A549 (cell line): ENCODE data around the gene FMNL2. TPM values are rescaled to one million over a fixed set of nuclear protein-coding genes. Genes with fewer than 3 reads are reported as not detected.

Source experiments
- ATAC-seq, 2 experiments: fragments of 200-7000 bp in 1 of 2; fragments of >200 bp in 1 of 2; cut with Nextera tagmentation in 1 of 2; cut with Tn5 transposase in 1 of 2; 3 replicates each; pipeline versions ENCODE4 v1.8.0 to v1.9.1; 2018 to 2020; ENCODE audit warnings: mild to moderate bottlenecking in 1 of 2, moderate library complexity in 1 of 2
- CTCF ChIA-PET: fragments of 300-600 bp; sonication (Branson Sonifier 250); formaldehyde crosslinking; extraction: SDS; loops from one replicate; lab custom pipeline; 2021; ENCODE audit warnings: antibody characterized with exemption, inconsistent platforms; lab: Yijun Ruan, JAX
- POLR2A ChIA-PET: fragments of 350-600 bp; formaldehyde crosslinking; extraction: SDS; loops from one replicate; lab custom pipeline; 2021; ENCODE audit warnings: antibody characterized with exemption, inconsistent platforms; lab: Yijun Ruan, JAX
- DNase-seq, 2 experiments: peaks; one replicate each; pipeline versions ENCODE4 v3.0.0 to v3.0.0-alpha.2; 2011 to 2016; ENCODE audit warnings: low read depth in 1 of 2, low spot score in 1 of 2
- FAIRE-seq: peaks from 2 replicates; lab custom pipeline; 2011; peaks lifted over from hg19 to GRCh38; lab: Jason Lieb, UNC
- H3K27ac ChIP-seq, 2 experiments: fragments of >200 bp; sonication (Bioruptor Twin); formaldehyde crosslinking; 3 replicates each; pipeline ENCODE4 v1.5.1; 2016 to 2017
- H3K4me1 ChIP-seq: fragments of >200 bp; sonication (Bioruptor Twin); formaldehyde crosslinking; 3 replicates; pipeline ENCODE4 v1.6.1; 2016
- H3K4me2 ChIP-seq: fragments of >200 bp; sonication (Bioruptor Twin); formaldehyde crosslinking; 3 replicates; pipeline ENCODE4 v1.6.1; 2016
- H3K4me3 ChIP-seq: fragments of >200 bp; sonication (Bioruptor Twin); formaldehyde crosslinking; 3 replicates; pipeline ENCODE4 v1.5.1; 2016
- H3K9me3 ChIP-seq: fragments of >200 bp; sonication (Bioruptor Twin); formaldehyde crosslinking; 3 replicates; pipeline ENCODE4 v1.6.1; 2016
- BCL3 ChIP-seq: fragments of >200 bp; sonication (Bioruptor Twin); formaldehyde crosslinking; IDR thresholded peaks from 3 replicates; pipeline ENCODE4 v1.6.1; 2016
- CBX8 ChIP-seq: fragments of 200-600 bp; sonication (generic); IDR thresholded peaks from 2 replicates; pipeline ENCODE4 v1.6.1; 2016
- CEBPB ChIP-seq, 2 experiments: fragments of >200 bp in 1 of 2; sonication (Bioruptor Twin) in 1 of 2; formaldehyde crosslinking in 1 of 2; IDR thresholded peaks; 2 replicates each; pipeline ENCODE4 v1.6.1; 2012 to 2016
- CHD2 ChIP-seq: fragments of 150-350 bp; IDR thresholded peaks from 2 replicates; pipeline ENCODE4 v1.6.1; 2014; ENCODE audit warnings: low read length; ENCODE audit not compliant: partially characterized antibody
- ELK1 ChIP-seq: fragments of 150-350 bp; IDR thresholded peaks from 2 replicates; pipeline ENCODE4 v1.6.1; 2014; ENCODE audit warnings: low read depth, mild to moderate bottlenecking, low read length
- FOSL2 ChIP-seq, 2 experiments: fragments of 450-650 bp in 1 of 2; fragments of >200 bp in 1 of 2; sonication (Bioruptor Twin) in 1 of 2; formaldehyde crosslinking; IDR thresholded peaks; 2 replicates each; pipeline versions ENCODE4 v1.5.0 to v1.6.1; 2016 to 2020; ENCODE audit warnings: mild to moderate bottlenecking in 1 of 2, moderate library complexity in 1 of 2
- GATA3 ChIP-seq: IDR thresholded peaks from 2 replicates; pipeline ENCODE4 v1.6.1; 2012; ENCODE audit warnings: borderline replicate concordance
- HOXB13 ChIP-seq: fragments of 250-450 bp; sonication (Bioruptor Pico); IDR thresholded peaks from 2 replicates; pipeline ENCODE4 v1.5.0; 2020; ENCODE audit warnings: low read depth, mild to moderate bottlenecking, moderate library complexity
- JUN ChIP-seq, 2 experiments: fragments of >200 bp; sonication (Bioruptor Twin); formaldehyde crosslinking; IDR thresholded peaks; 2 replicates in 1 of 2; 3 replicates in 1 of 2; pipeline ENCODE4 v1.6.1; 2016 to 2017
- KDM1A ChIP-seq: fragments of 200-600 bp; sonication (generic); IDR thresholded peaks from 2 replicates; pipeline ENCODE4 v1.6.1; 2016; ENCODE audit warnings: low read depth, mild to moderate bottlenecking
- MAFK ChIP-seq: fragments of 450-650 bp; IDR thresholded peaks from 2 replicates; pipeline ENCODE4 v1.6.1; 2014; ENCODE audit not compliant: partially characterized antibody
- MAZ ChIP-seq: fragments of 150-350 bp; IDR thresholded peaks from 2 replicates; pipeline ENCODE4 v1.6.1; 2014; ENCODE audit warnings: antibody characterized with exemption, low read depth, low read length, borderline replicate concordance
- NFE2L2 ChIP-seq: fragments of 150-350 bp; conservative IDR thresholded peaks from 2 replicates; pipeline ENCODE4 v1.6.1; 2014; ENCODE audit warnings: low read length
- NPAS2 ChIP-seq: fragments of 250-450 bp; sonication (Bioruptor Pico); IDR thresholded peaks from 2 replicates; pipeline ENCODE4 v1.8.0; 2022; ENCODE audit warnings: mild to moderate bottlenecking, moderate library complexity, borderline replicate concordance
- POLR2A ChIP-seq: IDR thresholded peaks from 2 replicates; pipeline ENCODE4 v1.6.1; 2012; ENCODE audit warnings: mild to moderate bottlenecking, low read length
- SMC3 ChIP-seq: fragments of >200 bp; sonication (Bioruptor Twin); formaldehyde crosslinking; IDR thresholded peaks from 3 replicates; pipeline ENCODE4 v1.6.1; 2018; ENCODE audit warnings: inconsistent platforms
- TP53 ChIP-seq: fragments of 250-450 bp; sonication (Bioruptor Pico); IDR thresholded peaks from 2 replicates; pipeline ENCODE4 v1.5.0; 2021; ENCODE audit warnings: mild to moderate bottlenecking, moderate library complexity
- ZFP36 ChIP-seq: fragments of 450-650 bp; IDR thresholded peaks from 2 replicates; pipeline ENCODE4 v1.6.1; 2014; ENCODE audit warnings: borderline replicate concordance; ENCODE audit not compliant: partially characterized antibody
- ZNF302 ChIP-seq: fragments of 250-450 bp; sonication (Bioruptor Pico); IDR thresholded peaks from 2 replicates; pipeline ENCODE4 v1.9.0; 2021; ENCODE audit warnings: inconsistent platforms, mild to moderate bottlenecking, moderate library complexity
- WGBS: methylation state at CpG from one replicate; pipeline ENCODE4 v1.1.6; 2017; ENCODE audit errors: missing lambda C conversion rate; 5-methylcytosine and 5-hydroxymethylcytosine counted together
- polyA plus RNA-seq, 4 experiments: library from polyadenylated mRNA; depleted of rRNA in 3 of 4; stranded (reverse); fragments of >200 nt; fragmentation: RNase III in 1 of 4; extraction: RNeasy Plus Mini Kit Qiagen cat#74134 plus additional on column Dnase treatment in 1 of 4; gene quantifications; 2 replicates in 3 of 4; 3 replicates in 1 of 4; pipeline ENCODE4 v1.2.3, GENCODE V29; 2011 to 2017
- TF ChIP-seq, protein P1 (sequence below): fragments of 200-600 bp; sonication (generic); IDR thresholded peaks from 2 replicates; pipeline ENCODE4 v1.6.1; 2016; ENCODE audit warnings: antibody characterized with exemption, mild to moderate bottlenecking, moderate library complexity
- TF ChIP-seq, protein P2 (sequence below): IDR thresholded peaks from 2 replicates; pipeline ENCODE4 v1.6.1; 2012

The FMNL2 gene
- polyA plus RNA-seq, 2 of the 4 experiments (the other 2 are of a cell fraction): 27.9 to 36.5 TPM

DNA sequence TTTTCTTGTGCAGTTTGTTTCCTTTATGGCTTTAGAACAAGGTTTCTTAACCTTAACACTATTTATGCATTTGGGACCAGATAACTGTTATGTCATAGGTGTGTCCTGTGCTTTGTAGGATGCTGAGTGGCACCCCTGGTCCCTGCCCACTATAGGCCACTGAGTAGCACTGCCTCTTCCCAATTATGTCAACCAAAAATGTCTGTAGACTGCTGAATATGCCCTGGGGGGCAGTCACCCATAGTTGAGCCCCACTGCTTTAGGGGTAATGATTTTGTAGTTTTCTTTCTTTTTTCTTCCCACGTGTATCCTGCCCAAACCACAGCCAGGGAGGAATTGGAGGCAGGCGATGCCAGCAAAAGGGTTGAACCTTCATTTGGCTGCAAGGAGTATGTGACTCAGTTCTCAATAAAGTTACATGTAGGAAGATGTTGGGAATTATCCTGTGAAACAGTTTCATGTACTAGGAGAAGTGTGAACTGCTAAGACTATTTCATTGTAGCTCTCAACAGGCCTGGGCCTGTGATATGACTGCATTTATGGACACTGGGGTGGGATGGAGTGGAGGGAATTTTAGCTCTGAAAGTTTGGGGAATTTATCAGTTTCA, 65.7 kb downstream of the FMNL2 start:
- TF ChIP-seq CEBPB (IDR thresholded peaks at IDR 0.05) (no peak), POLR2A (no peak), NFE2L2 (no peak)
- TF ChIP-seq, protein P1, sequence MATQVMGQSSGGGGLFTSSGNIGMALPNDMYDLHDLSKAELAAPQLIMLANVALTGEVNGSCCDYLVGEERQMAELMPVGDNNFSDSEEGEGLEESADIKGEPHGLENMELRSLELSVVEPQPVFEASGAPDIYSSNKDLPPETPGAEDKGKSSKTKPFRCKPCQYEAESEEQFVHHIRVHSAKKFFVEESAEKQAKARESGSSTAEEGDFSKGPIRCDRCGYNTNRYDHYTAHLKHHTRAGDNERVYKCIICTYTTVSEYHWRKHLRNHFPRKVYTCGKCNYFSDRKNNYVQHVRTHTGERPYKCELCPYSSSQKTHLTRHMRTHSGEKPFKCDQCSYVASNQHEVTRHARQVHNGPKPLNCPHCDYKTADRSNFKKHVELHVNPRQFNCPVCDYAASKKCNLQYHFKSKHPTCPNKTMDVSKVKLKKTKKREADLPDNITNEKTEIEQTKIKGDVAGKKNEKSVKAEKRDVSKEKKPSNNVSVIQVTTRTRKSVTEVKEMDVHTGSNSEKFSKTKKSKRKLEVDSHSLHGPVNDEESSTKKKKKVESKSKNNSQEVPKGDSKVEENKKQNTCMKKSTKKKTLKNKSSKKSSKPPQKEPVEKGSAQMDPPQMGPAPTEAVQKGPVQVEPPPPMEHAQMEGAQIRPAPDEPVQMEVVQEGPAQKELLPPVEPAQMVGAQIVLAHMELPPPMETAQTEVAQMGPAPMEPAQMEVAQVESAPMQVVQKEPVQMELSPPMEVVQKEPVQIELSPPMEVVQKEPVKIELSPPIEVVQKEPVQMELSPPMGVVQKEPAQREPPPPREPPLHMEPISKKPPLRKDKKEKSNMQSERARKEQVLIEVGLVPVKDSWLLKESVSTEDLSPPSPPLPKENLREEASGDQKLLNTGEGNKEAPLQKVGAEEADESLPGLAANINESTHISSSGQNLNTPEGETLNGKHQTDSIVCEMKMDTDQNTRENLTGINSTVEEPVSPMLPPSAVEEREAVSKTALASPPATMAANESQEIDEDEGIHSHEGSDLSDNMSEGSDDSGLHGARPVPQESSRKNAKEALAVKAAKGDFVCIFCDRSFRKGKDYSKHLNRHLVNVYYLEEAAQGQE: no peak
- DNase-seq: no peak
- CTCF ChIA-PET: interaction anchor here (0.6 to 1.4 kb wide), 2 partner anchors 14 to 15 kb away, joined by 3 read pairs; no protein-coding TSS in a partner anchor
- no peak for ATAC-seq
- Histone ChIP-seq H3K4me3 (no peak overlapping the region), H3K4me1 (peaks cover 59% of the 10 kb centered on the region), H3K27ac (peak overlapping the region; percentile 4 to 25; a peak in 1 of 6 replicates), H3K4me2 (no peak overlapping the region), H3K9me3 (no peaks in the 10 kb centered on the region)
- POLR2A ChIA-PET: no interaction called here
- FAIRE-seq: no peak
- WGBS: 85% methylated on average over 2 of the region's 2 CpGs

GRCh38 chr2:152402780-152403759, 68.1 kb downstream of the FMNL2 start:
- H3K4me3 ChIP-seq: no peak overlapping the region
- 61% methylated on average over 12 of the region's 12 CpGs for WGBS
- no peak for ATAC-seq
- TF ChIP-seq FOSL2 (IDR thresholded peaks at IDR 0.05) (no peak), FOSL2 (CRISPR knock-in tag; IDR thresholded peaks at IDR 0.05) (no peak), MAFK (peak; percentile 63), GATA3 (peak; percentile 81)
- TF ChIP-seq, all 56 proteins: peak for 2
- POLR2A ChIA-PET: interaction anchor here (0.9 kb wide), 1 partner anchor 227 kb away, joined by 4 read pairs; the partner anchor contains the start of gene STAM2
- Histone ChIP-seq H3K4me1 (peaks cover 72% of the 10 kb centered on the region), H3K9me3 (no peaks in the 10 kb centered on the region), H3K27ac (peak overlapping the region; percentile 68 to 80; a peak in 5 of 6 replicates), H3K4me2 (peak overlapping the region; percentile 58)
- DNase-seq (no peak), FAIRE-seq (no peak)
- CTCF ChIA-PET: interaction anchor here (0.6 to 1.5 kb wide), 2 partner anchors 74 to 214 kb away, joined by 3 to 4 read pairs; no protein-coding TSS in a partner anchor

DNA sequence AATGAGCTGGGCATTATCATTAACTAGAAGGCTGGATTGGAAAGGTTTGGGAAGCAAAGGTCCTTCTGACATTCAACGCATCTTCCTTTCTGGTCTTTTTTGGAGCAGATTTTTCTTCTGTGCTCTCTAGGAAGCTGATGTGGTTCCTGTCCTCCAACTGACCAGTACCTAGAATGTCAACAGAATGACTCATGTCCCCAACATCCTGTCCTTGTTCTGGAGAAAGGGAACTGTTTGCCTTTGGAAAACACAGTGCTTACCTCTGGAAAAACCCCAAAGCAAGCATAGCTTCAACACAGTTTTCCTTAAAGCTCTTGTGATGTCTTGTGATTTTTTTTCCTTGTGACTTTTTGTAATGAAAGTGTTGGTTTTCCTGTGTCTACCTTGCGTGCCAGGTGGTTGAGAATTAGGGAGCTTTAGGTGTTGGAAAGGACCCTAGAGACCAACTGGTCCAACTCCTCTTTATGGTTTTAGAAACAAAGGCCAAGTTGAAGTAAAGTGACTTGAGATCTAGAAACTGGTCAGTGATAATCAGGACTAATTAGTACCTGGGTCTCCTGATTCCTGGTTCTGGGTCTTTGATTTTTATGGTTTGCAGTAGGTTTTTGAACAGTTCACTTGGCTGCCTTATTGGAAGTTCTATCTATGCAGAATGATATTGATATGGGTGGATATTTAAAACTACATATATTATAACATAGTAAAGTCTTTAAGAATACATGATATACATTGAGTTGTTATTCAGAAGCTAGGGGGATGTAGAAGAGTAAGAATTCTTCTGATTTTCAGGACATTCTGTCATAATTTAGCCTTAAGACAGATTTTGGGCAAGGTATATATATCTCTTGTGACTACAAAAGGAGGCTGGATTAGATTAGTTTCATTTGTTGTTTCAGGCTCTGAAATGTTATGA, 70.5 kb downstream of the FMNL2 start:
- CTCF ChIA-PET: interaction anchor here (0.6 kb wide), 1 partner anchor 238 kb away, joined by 4 read pairs; no protein-coding TSS in a partner anchor
- no peaks in the 10 kb centered on the region for H3K9me3 ChIP-seq
- ATAC-seq (peak; percentile 64 to 70; a peak in 4 of 6 replicates), FAIRE-seq (no peak), DNase-seq (peak; percentile 28 to 77)
- WGBS: 10% methylated on average over 2 of the region's 2 CpGs
- POLR2A ChIA-PET: interaction anchor here (1.3 kb wide), 1 partner anchor 70 kb away, joined by 3 read pairs; the partner anchor contains the start of gene FMNL2
- H3K4me3 ChIP-seq: no peak overlapping the region
- H3K27ac ChIP-seq: peak overlapping the region; percentile 68 to 80
- H3K4me2 ChIP-seq: peak overlapping the region; percentile 79
- peaks cover 83% of the 10 kb centered on the region for H3K4me1 ChIP-seq
- TF ChIP-seq MAZ: no peak
- no peak for TF ChIP-seq NPAS2 (CRISPR knock-in tag)
- no peak for TF ChIP-seq ELK1
- TF ChIP-seq HOXB13 (CRISPR knock-in tag): no peak
- TF ChIP-seq ZNF302 (CRISPR knock-in tag): no peak
- no peak for TF ChIP-seq CHD2
- TF ChIP-seq, protein P2, sequence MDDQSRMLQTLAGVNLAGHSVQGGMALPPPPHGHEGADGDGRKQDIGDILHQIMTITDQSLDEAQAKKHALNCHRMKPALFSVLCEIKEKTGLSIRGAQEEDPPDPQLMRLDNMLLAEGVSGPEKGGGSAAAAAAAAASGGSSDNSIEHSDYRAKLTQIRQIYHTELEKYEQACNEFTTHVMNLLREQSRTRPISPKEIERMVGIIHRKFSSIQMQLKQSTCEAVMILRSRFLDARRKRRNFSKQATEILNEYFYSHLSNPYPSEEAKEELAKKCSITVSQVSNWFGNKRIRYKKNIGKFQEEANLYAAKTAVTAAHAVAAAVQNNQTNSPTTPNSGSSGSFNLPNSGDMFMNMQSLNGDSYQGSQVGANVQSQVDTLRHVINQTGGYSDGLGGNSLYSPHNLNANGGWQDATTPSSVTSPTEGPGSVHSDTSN: no peak
- peak in 1 of 2 experiments; percentile 48; a peak in 1 of 5 replicates for TF ChIP-seq JUN (IDR thresholded peaks at IDR 0.05)
- TF ChIP-seq SMC3: peak; percentile 11; the same call in 1 of the 3 replicates
- no peak for TF ChIP-seq BCL3
- TF ChIP-seq KDM1A: no peak
- no peak for TF ChIP-seq TP53 (CRISPR knock-in tag)
- no peak for TF ChIP-seq CBX8
- peak; percentile 57; the same call in 1 of the 2 replicates for TF ChIP-seq GATA3
- TF ChIP-seq ZFP36: no peak
